GM18907 (cell line): ENCODE measurements around the gene EIF3A.
A peak's percentile ranks its signal among the peaks of the same experiment; 100 is the strongest.

Experiments
- ATAC-seq: cut with Tn5 transposase; IDR thresholded peaks from one replicate; pipeline ENCODE4 v1.9.1; 2021; ENCODE audit warnings: mild to moderate bottlenecking, moderate library complexity; ENCODE audit not compliant: unreplicated experiment

EIF3A gene

DNA sequence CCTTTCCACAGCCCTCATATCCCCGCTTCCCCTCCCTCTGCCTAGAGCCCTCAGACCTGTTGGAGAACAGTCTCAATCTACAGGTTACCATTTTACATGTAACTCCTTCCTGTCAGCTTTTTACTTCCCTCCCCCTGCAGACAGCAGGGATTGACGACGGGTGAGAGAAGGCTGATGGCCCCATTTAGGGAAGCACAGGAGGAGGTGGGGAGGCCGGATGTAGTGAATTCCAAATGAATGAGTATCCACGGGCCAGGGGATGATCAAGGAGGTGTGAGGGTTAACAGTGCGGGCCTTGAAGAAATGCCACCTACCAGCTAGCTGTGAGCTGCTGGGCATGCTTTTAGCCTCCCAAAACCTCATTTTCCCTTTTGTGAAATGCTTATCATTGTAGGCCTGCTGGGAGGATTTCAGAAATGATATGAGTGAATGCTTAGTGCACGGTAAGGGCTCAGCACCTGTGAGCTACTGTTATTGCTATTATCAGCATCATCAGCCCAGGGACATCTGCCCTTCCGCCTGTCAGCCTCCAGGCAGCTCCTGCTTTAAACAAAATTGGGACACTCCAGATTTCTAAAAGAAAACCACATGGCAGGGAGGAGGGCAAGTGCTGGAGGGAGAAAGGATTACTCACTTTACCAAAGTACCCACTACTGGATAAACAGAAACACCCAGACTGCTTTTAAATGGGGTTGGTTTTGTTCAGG is 57.6 kb downstream of the EIF3A start:
- ATAC-seq = no peak

DNA sequence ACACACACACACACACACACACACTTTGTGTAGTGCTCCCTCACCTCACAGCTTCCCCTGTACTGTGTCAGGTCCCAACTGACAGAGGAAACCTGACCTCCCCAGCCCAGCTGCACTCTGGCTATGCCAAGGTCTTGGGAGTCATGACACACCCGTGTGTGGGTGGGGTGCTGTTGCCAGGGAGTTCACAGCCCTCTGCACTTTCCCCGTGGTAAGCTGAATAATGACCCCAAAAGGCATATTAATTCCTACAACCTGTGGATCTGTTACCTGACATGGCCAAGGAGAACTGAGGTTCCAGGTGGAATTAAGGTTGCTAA is 60.0 kb downstream of the EIF3A start:
- no peak for ATAC-seq

DNA sequence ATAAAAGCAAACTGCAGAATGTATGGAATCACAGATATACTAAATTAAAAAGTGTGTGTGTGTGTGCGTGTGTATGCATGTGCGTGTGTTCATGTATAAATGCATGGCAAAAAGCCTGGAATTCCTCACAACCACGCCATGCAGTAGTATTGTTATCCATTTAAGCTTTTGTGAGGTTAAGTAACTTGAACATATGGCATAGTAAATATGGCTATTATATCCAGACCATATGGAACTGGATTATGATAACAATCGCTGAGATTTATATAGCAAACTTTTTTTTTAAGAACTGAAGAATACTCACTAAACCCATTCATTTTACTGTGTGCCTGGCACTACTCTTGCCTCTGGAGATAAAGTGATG is 73.4 kb downstream of the EIF3A start:
- no peak for ATAC-seq

DNA sequence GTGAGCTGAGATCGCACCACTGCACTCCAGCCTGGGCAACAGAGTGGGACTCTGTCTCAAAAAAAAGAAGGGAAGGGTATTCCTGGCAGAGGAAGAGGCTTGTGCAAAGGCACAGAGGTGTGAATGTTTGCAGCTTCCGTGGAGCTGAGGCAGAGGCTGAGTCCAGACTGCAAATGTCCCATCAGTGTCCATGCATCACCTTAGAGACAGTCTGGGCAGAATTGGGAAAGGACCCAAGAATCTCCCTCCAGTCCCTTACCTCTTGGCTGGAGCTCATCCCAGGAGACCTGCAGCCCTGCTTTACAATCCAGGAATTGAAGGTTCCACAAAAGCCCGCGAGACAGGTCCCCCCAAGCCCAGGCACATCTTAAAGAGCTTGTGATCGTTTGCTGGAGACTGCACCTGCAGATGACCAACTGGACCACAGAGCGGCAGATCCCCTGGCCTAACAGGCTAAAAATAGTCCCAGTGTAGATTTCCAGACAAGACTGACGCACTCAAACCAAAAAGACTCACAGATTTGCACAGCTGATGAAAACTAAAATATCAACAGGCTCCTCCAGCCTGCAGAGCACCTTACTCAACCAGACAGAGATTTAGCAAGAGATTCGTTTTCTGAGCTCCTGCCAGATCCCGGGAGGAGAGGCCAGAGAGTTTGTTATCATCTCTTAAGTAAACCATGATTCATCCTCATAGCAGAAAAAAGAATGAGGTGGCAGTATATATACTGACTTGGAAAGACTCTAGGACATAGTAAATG is 74.0 kb downstream of the EIF3A start:
- no peak for ATAC-seq

DNA sequence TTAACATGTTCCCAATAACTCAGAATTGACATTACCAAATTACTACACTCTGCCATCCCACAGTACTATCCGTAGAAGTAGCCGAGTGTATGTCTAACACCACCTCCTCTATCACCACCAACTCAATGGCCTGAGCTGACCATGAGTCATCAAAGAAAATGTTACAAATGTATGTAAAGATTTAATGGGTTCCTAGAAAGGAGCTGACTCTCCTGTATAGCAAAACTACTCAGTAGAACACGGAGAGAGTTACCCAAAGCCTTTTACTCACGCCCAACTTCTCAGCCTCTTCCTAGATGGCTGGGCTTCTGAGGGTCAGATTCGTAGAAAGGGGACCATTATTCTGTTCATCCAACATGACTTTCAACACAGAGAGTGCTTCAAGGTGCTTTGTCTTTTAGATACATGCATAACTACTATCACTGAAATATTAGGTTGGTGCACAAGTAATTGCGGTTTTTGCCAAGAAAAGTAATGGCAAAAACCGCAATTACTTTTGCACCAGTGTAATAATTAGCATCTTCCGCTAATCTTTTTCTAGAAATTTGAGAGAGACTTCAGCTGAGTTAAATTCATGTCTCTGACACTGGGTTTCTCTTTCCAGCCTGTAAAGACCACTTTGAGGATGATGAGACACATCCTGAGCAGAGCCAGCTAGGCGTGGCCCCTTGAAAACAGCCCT is 75.1 kb downstream of the EIF3A start:
- ATAC-seq = no peak

DNA sequence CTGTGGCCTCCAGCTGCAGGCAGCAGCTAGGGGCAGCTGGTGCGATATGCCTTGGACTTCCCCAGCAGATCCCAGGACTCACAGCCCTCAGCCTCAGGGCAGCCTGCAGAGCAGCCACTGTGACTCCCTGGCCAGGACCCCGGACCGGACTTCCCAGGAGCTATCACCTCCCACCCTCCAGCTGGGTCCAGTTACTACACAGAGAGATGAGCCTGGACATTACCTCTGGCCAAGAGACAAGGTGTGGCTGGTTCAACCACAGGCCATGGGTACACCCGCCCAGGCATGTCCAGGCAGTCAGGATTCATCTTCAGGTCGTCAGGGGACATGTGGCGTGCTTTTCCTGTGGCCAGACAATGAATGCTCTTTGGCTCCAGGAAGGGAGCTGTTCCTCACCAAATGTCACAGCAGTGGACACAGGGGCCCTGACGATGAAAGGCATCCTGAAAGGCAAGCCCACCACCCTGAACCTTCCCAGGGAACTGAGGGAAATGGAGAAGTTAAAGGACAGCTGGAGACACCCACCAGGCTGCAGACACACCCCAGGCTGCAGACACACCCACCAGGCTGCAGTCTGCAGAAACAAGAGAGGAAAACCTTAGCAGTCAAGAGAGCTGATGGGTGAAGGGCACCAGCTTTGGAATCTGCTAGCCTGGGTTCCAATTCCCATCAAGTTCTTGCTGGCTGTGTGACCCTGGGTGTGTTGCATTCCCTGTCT is 76.9 kb downstream of the EIF3A start:
- no peak for ATAC-seq

DNA sequence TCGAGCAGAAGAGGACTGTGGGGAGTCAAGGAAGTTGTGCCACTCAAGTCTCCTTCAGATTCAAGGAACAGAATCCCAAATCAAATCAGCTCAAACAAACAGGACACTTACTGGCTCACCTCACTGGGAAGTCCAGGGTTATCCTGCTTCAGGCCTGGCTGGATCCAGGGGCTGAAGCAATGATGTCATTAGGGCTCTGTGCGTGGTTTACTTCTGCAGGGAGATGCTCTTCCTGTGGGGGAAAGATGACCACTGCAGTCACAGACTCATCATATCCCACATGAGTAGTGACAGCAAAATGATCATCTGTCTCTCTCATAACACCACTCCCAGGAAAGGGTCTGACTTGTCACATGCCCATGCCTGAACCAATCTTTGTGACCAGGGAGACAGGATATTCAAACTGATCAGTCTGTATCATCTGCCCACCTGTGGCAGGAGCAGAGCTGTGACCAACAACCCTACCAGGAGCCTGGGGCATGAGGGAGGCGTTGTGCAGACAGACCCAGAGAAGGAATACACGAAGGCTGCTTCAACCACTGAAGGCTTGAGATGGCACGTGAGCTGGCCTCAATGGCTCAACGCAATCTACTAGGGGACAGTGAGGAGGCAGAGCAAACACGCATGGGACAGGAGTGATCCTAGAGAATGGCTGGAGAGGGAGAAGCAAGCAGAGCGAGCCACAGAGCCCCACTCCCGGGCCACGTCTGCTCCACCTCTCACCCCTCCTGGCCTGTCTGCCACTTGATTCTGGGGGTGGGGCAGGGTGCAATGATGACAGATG is 78.7 kb downstream of the EIF3A start:
- no peak for ATAC-seq

DNA sequence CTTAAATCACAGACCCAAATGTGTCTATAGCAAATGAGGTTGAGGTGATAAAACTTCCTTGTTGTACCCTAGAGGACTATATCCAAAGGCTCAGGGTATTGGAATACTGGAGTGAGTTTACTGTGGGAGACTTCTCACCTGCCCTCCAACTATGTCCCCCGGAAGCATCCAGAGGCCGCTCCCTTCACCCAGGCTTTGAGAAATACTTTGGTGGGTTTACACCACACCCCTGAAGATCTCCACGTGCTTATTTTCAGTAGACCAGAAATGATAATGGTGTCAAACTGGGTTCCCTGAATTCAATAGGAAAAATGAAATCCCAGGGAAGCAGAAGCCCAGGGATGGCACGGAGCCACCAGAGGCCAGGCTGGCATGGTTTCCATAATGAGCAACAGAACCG is 82.4 kb downstream of the EIF3A start:
- ATAC-seq = no peak

DNA sequence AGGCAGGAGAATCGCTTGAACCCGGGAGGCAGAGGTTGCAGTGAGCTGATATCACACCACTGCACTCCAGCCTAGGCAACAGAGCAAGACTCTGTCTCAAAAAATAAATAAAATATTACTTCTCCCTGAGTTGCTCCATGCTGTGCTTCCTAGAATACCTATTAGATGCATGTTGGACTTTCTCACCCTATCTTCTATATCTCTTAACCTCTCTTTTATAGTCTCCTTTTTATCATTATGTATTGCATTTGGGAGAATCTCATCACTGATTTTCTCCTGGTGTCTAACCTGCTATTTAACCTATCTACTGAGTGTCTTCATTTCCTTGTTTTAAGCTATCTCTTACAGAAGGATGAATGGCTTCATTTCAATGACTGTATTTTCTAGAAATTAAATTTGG is 83.2 kb downstream of the EIF3A start:
- ATAC-seq = no peak

DNA sequence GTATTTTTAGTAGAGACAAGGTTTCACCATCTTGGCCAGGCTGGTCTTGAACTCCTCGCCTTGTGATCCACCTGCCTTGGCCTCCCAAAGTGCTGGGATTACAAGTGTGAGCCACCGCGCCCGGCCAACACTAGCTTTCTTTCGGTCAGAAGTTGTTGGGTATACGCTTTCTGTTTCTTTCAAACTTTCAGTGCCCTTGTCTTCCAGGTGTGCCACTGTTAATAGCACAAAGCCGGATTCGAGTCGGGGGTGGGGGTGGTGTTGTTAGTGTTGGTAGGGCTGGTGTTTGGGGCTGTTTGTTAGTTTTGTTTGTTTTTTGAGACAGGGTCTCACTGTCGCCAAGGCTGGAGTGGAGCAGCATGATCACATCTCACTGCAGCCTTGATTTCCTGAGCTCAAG is 84.9 kb downstream of the EIF3A start:
- no peak for ATAC-seq

DNA sequence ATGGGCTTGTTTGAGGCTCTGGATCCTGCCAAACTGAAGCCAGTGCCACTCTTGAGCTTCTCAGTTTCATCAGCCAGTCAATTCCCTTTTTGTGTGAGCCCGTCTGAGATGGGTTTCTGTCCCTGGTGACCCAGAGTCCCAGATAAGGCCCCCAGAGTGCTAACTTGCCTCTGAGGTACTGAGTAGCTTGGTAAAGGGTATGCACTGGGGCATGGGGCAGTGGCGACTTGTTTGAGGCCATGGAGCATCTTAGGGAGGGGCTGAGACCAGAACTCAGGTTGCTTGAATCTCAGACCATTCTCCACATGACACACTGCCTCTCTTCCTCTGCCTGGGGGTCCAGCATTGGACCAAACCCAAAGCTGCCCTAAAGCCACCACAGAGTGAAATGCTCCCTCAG is 86.3 kb downstream of the EIF3A start:
- no peak for ATAC-seq

DNA sequence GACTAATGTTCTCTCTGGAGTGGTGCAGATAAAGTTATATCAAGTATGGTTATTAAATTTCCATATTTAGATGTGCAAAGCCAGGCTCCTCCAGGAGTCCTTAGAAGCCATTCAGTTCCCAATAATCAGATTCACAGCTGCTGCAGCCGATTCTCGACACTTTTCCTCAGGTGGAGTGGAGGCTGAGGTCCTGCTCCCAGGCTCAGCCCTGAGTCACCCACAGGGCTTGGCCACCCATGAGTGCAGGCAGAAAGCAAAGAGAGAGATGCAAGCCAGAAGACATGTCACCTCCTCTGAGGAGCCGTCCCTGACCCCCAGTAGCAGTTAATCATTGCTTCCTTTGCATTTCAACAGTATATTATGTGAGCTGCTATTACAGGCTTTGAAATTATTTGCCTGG is 87.4 kb downstream of the EIF3A start:
- ATAC-seq = no peak

DNA sequence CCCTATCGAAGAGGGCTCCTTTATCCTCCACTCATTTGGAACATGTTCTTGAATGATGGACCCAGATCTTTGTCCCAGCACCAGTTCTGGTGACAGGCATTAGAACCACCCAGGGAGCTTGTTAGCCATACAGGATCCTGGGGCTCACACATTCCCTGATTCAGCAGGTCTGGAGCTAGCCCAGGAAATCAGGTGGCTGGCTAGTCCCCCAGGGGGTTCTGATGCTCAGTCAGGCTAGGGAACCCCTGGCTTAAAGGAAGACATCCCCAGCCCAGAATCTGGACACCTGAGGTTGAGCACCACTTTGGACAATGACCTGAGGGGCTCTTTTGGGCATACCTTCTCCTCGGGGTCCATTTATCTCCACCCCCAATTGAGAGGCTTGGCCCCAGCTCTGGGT is 88.1 kb downstream of the EIF3A start:
- ATAC-seq = no peak

DNA sequence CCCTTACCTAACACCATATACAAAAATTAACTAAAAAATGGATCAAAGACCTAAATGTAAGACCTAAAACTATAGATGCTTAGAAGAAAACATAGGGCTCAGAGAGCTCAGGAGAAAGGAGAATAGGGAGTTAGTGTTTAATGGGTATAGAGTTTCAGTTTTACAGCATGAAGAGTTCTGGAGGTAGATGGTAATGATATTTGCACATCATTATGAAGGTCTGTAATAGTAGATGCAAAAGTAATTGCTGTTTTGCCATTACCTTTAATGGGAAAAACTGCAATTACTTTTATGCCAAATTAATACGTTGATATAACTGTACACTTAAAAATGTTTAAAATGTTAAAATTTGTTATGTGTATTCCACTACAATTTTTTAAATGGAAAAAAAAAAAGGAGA is 90.3 kb downstream of the EIF3A start:
- ATAC-seq = no peak

DNA sequence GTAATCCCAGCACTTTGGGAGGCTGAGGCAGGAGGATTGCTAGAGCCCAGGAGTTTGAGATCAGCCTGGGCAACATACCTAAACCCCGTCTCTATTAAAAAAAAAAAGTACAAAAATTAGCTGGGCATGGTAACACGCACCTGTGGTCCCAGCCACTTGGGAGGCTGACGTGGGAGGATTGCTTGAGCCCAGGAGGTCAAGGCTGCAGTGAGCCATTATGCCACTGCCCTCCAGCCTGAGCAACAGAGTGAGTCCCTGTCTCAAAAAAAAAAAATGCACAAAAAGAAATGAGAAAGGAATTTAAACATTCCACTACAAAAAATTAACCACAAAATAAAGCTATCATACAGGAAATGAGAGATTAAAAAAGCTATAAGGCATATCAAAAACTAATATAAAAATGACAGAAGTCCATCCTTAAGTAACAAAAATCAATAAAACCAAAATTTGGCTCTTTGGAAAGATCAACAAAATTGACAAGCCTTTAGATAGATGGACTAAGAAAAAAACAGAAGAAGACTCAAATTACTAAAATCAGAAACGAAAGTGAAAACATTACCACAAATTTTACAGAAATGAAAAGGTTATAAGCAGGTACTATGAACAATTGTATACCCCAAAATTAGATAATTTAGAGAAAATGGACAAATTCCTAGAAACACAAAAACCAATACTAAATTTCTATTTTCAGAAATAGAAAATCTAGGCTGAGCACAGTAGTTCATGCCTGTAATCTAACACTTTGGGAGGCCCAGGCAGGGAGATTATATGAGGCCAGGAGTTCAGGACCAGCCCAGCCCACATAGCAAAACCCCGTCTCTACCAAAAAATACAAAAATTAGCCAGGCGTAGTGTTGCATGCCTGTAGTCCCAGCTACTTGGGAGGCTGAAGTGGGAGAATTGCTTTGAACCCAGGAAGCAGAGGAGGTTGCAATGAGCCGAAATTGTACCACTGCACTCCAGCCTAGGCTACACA is 93.5 kb downstream of the EIF3A start:
- ATAC-seq = peak; percentile 80

DNA sequence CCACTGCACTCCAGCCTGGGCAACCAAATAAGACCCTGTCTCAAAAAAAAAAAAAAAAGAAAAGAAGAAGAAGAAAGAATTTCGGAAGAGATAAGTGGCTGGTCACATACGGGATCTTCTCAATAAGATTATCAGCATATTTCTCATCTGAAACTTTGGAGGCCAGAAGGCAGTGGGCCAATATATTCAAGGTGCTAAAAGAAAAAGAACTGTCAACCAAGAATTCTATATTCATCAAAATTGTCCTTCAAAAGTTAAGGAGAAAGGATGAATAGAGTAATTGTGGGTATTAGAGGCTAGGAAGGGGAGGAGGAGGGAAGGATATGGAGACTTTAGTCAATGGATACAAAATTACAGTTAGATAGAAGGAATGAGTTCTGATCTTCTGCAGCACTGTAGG is 95.0 kb downstream of the EIF3A start:
- ATAC-seq = no peak
